Measurements from ENCODE around the gene RPA3.

Gene RPA3

GRCh38 chr7:7650682-7651206 is 67.7 kb downstream of the RPA3 start:
- no peak for DNase-seq

GRCh38 chr7:7647495-7648036 is 70.8 kb downstream of the RPA3 start:
- DNase-seq: no peak

- no peak for DNase-seq
Observed at GRCh38 chr7:7642081-7642480, 76.3 kb downstream of the RPA3 start.

GRCh38 chr7:7641129-7641663 is 77.2 kb downstream of the RPA3 start:
- DNase-seq: no peak

GRCh38 chr7:7640221-7641128 is 77.9 kb downstream of the RPA3 start, which contains the start of gene UMAD1:
Gene UMAD1, plus strand, starts transcription at chr7:7640752. Its CDS starts 32,620 bp downstream, at chr7:7673372.
- DNase-seq: peak; percentile 99

- DNase-seq: peak; percentile 65
Observed at GRCh38 chr7:7639847-7640220, 78.6 kb downstream of the RPA3 start.

GRCh38 chr7:7639421-7639820 is 79.0 kb downstream of the RPA3 start:
- no peak for DNase-seq

GRCh38 chr7:7630626-7631329 is 87.6 kb downstream of the RPA3 start:
- DNase-seq: no peak

- DNase-seq: no peak
Observed at GRCh38 chr7:7628476-7628875, 89.9 kb downstream of the RPA3 start.

- DNase-seq: no peak
Observed at GRCh38 chr7:7620644-7621210, 97.7 kb downstream of the RPA3 start.

GRCh38 chr7:7620236-7620635 is 98.2 kb downstream of the RPA3 start:
- no peak for DNase-seq

- DNase-seq: no peak
Observed at GRCh38 chr7:7618410-7618809, 100.0 kb downstream of the RPA3 start.

GRCh38 chr7:7617550-7617949 is 100.9 kb downstream of the RPA3 start:
- no peak for DNase-seq

GRCh38 chr7:7614018-7614741 is 104.2 kb downstream of the RPA3 start:
- no peak for DNase-seq

GRCh38 chr7:7613210-7613609 is 105.2 kb downstream of the RPA3 start:
- DNase-seq: no peak

- DNase-seq: no peak
Observed at GRCh38 chr7:7612519-7612918, 105.9 kb downstream of the RPA3 start.

GRCh38 chr7:7609330-7609729 is 109.1 kb downstream of the RPA3 start:
- DNase-seq: no peak

GRCh38 chr7:7607010-7607409 is 111.4 kb downstream of the RPA3 start:
- no peak for DNase-seq

GRCh38 chr7:7596176-7596575 is 122.2 kb downstream of the RPA3 start:
- peak; percentile 30 for DNase-seq

GRCh38 chr7:7595451-7595850 is 123.0 kb downstream of the RPA3 start:
- peak; percentile 16 for DNase-seq
